GM18519 (cell line): ENCODE measurements around the gene C1orf174.

ENCODE experiments used
- ATAC-seq: cut with Tn5 transposase; IDR thresholded peaks from one replicate; pipeline ENCODE4 v1.9.1; 2021; ENCODE audit warnings: mild to moderate bottlenecking, moderate library complexity; ENCODE audit not compliant: unreplicated experiment, low FRiP score

The C1orf174 gene

DNA sequence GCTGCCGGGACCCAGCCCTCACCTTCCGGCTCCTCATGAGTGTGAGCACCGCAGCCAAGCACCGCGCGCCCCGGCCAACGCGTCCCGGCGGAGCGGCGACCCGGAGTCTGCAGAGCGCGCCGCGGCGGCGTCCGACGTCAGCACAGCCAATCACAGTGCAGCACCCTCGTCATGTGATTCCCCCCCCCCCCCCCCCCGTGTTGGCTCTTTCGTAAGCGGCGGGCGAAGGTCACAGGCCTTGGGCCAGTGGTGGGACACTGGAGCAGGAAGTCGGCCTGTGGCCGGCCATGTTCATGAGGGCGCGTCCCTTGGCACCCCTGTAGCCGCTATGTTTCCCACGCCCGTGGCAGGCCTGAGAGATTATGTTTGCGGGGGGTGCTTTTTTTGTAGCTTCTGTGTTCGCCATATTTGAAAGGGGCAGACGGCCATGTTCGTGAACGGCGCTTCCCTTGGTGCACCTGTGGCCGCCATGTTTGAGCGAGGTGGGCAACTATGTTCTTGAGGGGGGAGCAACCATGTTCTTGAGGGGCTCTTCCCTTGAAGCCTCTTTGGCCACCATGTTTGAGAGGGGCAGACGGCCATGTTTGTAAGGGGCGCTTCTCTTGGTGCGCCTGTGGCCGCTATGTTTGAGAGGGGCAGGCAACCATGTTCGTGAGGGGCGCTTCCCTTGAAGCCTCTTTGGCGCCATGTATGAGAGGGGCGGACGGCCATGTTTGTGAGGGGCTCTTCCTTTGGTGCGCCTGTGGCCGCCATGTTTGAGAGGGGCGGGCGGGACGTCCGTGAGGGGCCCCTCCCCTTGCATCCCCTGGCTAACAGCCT lies at the start of gene C1orf174:
Gene C1orf174, minus strand, starts transcription at position 123 of the 819 bp plus-strand sequence. Its CDS starts 86 bp downstream, at position 37.
- peak; percentile 61 for ATAC-seq

- ATAC-seq, result no peak
These were observed 48.3 kb upstream of the C1orf174 start for GRCh38 chr1:3948344-3948743.

DNA sequence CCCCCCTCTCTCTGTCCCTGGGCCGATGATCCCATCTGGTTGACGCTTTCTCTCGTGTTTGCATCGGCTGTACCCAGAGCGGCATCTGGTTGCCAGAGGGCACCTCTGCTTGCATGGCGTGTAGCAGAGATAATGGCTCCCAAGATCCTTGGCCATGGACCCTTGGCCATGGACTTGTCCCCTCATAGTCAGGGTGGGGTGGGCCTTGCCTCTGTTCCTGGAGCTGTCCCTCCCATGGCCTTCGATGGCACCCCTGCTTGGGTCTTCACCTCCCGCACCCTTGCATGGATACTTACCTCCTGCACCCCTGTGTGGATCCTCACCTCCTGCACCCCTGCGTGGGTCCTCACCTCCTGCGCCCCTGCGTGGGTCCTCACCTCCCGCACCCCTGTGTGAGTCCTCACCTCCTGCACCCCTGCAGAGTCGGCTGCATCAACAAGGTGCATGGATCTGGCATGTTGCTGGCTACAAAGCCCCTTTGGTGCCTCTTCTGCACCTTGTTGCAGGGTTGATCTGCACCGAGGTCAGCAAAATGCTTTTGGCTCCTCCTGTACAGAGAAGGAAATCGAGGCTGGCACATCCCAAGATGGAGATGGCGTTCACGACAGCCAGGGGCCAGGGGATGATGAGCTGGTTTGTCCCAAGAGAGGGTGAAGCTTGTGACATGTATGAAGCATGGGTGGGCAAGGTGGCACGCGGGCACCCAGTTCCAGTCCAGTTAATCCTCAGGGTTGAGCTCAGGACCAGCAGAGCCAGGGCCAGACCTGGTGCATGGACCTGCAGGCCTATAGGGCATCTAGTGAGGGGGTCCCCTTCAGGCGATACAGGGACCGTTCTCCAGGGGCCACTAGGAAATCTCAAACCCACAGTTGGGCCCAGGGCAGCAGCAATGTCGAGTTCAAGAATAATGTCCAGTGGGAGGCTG lies 46.1 kb upstream of the C1orf174 start:
- no peak for ATAC-seq

DNA sequence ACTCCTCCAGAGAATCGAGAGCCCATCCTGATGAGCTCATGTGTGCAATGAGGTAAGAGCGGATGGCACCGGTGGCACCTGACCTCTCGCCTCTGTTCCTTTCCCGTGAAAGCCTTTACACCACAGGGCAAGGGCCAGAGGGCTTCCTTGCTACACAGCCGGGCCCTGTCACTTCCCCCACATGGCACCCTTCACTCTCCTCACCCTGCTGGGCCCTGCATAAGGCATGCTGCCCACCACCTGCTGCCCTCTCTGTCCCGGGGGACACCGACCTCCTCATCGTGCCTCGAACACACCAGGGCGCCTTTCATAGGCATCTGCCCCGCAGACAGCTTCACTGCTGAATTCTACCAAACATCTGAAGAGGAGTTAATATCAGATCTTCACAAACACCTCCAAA lies 45.1 kb upstream of the C1orf174 start:
- no peak for ATAC-seq

DNA sequence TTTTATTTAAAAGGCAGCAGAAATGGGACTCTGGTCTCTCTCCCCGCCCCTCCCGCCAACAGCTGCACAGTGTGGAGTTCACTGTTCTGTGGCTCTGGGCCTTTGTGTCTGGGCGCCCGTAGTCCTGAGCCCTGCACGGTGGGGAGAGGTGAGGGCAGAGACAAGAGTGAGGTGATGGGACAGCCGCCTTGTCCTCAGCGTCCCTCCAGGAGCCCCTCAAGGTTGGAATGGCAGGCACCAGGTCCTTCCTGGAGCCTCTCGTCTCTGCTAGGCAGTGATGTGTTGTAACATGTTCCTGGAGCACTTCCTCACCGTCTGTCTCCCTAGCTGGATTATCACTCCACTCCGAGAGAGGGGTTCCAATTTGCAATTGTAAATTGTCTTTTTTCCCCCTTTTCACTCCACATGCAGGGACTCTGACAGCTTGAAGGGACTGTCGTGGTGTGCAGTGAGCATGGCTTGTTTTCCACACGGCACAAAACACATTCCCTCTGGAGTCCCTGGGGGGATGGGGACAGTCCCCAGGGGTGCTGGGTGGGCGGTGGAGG lies 44.6 kb upstream of the C1orf174 start:
- ATAC-seq, result no peak

DNA sequence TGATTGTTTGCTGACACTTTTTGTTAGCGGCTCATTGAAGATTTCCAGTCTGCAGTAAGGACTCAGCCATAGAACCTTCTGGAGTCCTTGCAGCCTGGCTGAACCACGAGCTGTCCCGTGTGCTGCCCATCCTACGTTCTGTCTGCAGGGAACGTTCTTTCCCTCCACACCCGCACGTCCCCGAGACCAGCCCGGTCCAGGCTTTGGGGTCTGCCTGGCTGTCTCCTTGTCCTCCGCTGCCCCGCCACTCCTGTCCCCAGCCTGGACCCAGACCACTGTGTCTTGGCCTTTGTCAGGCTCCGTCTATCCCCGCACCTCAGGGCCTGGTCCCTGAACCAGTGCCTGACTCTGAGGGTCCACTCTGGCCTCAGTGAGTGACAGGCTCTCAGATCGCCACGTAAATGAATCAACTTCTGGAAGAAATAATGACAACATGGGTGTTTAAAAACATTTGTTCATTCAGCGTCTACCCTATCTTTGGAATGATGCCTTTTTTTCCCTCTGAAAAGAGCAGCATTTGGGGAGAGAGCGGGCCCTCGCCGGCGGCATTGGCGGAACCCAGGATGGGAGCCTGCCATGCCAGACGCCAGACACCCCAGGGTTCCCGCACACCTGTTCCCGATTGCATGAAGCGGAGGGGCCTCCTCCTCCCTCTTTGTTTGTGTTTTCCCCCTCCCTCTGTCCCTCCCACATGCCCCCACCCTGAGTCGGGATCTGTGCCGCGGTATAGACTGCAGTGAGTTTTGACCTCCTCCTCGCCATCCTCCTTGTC lies 43.9 kb upstream of the C1orf174 start:
- no peak for ATAC-seq

GRCh38 chr1:3943123-3943431 lies 43.0 kb upstream of the C1orf174 start:
- ATAC-seq, result no peak

- ATAC-seq, result no peak
These were observed 42.5 kb upstream of the C1orf174 start for GRCh38 chr1:3942416-3943122.

- ATAC-seq, result no peak
These were observed 40.8 kb upstream of the C1orf174 start for GRCh38 chr1:3940754-3941345.

- no peak for ATAC-seq
These were observed 40.1 kb upstream of the C1orf174 start for GRCh38 chr1:3940081-3940753.

DNA sequence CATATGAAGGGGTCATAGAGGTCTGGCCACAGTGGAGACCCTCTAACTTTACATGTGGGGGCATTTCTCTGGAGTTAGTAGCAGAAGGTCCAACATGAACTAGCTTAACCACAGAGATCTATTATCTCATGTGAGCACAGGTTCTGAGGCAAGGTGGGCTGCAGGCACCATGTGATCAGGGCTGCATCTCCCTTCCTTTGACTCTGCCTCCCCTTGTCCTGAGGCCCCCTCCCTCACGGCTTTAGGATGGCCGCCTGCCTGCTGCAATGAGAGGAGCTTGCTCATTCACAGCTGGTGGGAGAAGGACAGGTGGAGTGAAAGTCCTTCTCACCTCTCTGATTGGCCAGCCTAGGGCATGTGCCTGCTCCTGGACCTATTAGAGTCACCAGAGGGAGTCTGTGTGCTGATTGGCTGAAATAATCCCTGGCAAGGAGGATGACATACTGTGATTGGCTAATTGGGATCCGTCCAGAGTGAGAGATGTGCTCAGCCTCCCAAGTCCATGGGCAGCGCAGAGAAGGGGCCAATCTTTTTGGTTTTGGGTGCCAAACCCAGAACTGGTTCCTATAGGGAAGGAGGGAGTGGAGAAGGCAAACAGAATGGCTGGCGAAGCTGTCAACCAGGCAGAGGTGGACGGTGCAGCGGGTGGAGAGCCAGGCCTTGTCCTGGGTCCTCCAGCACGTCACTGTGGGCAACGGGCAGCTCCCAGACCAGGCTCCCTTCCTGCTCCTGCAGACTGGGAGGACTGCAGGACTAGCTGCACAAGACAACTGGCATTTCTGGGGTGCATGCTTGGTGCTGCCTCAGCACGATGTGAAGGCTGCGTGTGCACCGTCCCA lies 39.4 kb upstream of the C1orf174 start:
- no peak for ATAC-seq

GRCh38 chr1:3932156-3932919 lies 32.3 kb upstream of the C1orf174 start:
- ATAC-seq, result no peak

GRCh38 chr1:3931007-3931912 lies 31.2 kb upstream of the C1orf174 start:
- no peak for ATAC-seq

- no peak for ATAC-seq
These were observed 30.4 kb upstream of the C1orf174 start for GRCh38 chr1:3930301-3931006.

GRCh38 chr1:3929126-3929525 lies 29.1 kb upstream of the C1orf174 start:
- ATAC-seq, result no peak

- ATAC-seq, result no peak
These were observed 28.5 kb upstream of the C1orf174 start for GRCh38 chr1:3928586-3928985.
